Right lobe of liver (tissue), 6 donors: ENCODE measurements around the gene RPS6KA6. TPM values are rescaled to one million over a fixed set of nuclear protein-coding genes. Genes with fewer than 3 reads are reported as not detected.

Source experiments
- ATAC-seq, 4 donors: fragments of 200-7000 bp; cut with Tn5 transposase; one replicate each; pipeline ENCODE4 v1.9.1; 2020; ENCODE audit warnings: mild to moderate bottlenecking in 4 of 4, moderate library complexity in 4 of 4
- DNase-seq, 3 donors: peaks; one replicate each; pipeline ENCODE4 v3.0.0-alpha.2; 2020
- H3K27ac ChIP-seq, 3 donors: fragments of 200-600 bp; one replicate each; pipeline ENCODE4 v1.8.0; 2022
- H3K27me3 ChIP-seq, 2 donors: fragments of 200-600 bp; one replicate each; pipeline ENCODE4 v1.8.0; 2022
- H3K36me3 ChIP-seq, 4 donors: fragments of 200-600 bp; sonication (generic) in 1 of 4; one replicate each; pipeline versions ENCODE4 v1.5.1 to v1.8.0; 2017 to 2022; ENCODE audit warnings: control low read depth in 1 of 4
- H3K4me1 ChIP-seq, 4 donors: fragments of 200-600 bp; sonication (generic) in 1 of 4; one replicate each; pipeline versions ENCODE4 v1.5.1 to v1.8.0; 2017 to 2022; ENCODE audit warnings: control low read depth in 1 of 4
- H3K4me3 ChIP-seq, 3 donors: fragments of 200-600 bp; one replicate each; pipeline ENCODE4 v1.8.0; 2022
- H3K9me3 ChIP-seq, 4 donors: fragments of 200-600 bp; sonication (generic) in 1 of 4; one replicate each; pipeline versions ENCODE4 v1.5.1 to v1.8.0; 2017 to 2022; ENCODE audit warnings: control low read depth in 1 of 4
- CTCF ChIP-seq, 4 donors: fragments of 200-600 bp in 3 of 4; fragments of 450-650 bp in 1 of 4; IDR thresholded peaks; one replicate each; pipeline versions ENCODE4 v1.5.1 to v1.8.0; 2016 to 2022; ENCODE audit warnings: antibody characterized with exemption in 4 of 4, mild to moderate bottlenecking in 2 of 4
- POLR2A ChIP-seq: fragments of 450-650 bp; IDR thresholded peaks from one replicate; pipeline ENCODE4 v1.6.1; 2017; ENCODE audit warnings: antibody characterized with exemption, mild to moderate bottlenecking
- WGBS: methylation state at CpG from one replicate; pipeline ENCODE4 v1.1.6; 2018; ENCODE audit warnings: low coverage, low lambda C conversion rate; ENCODE audit not compliant: insufficient coverage; ENCODE audit errors: missing lambda C conversion rate; 5-methylcytosine and 5-hydroxymethylcytosine counted together
- intact Hi-C, 2 donors: fragments of 100-400 bp; cut with DNase I; formaldehyde crosslinking; loops; one replicate each; pipeline versions ENCODE4 v1.11.2 to v1.14.1; 2022
- microRNA-seq, 2 donors: library from miRNA; unstranded; fragments of <30 nt; microRNA quantifications; one replicate each; pipeline ENCODE4, GENCODE V29; 2019 to 2020
- small RNA-seq, 2 experiments: library from RNA; depleted of rRNA; stranded (forward); fragments of <200 nt; gene quantifications; one replicate each; pipeline ENCODE3, GENCODE V24; 2016
- total RNA-seq, 6 experiments: library from RNA; depleted of rRNA in 2 of 6; stranded (reverse); fragments of >200 nt in 2 of 6; fragmentation: NEBNext Ultra II Directional in 3 of 6; extraction: Animal tissue kit (Norgen Biotek cat#: 25700) in 3 of 6; gene quantifications; one replicate each; pipeline versions ENCODE4 v1.1.0 to v1.2.4, GENCODE V29; 2016 to 2023
- donor health status: DM: no; HTN: yes; CAD: no.
- donor health status: DM: no; HTN: no; CAD: no.
- donor health status: DM: no; HTN: no; CAD: no.
- donor health status: DM: no; HTN: yes; CAD: no.
- donor health status: DM: no; HTN: yes; CAD: no.

Gene RPS6KA6
- total RNA-seq, 6 experiments from 2014 or later, result 0.12 to 0.88 (median 0.68) TPM

GRCh38 chrX:84044051-84044450 is 143.9 kb downstream of the RPS6KA6 start:
- no peak overlapping the region for H3K4me3 ChIP-seq
- no peaks in the 10 kb centered on the region for H3K9me3 ChIP-seq
- no CpG with 5 or more reads among the region's 4 CpGs for WGBS
- no peaks in the 10 kb centered on the region for H3K4me1 ChIP-seq
- no peak overlapping the region for H3K27ac ChIP-seq
- H3K27me3 ChIP-seq, result no peaks in the 10 kb centered on the region
- intact Hi-C loops, result no loop called here
- no peak for ATAC-seq
- DNase-seq, result no peak
- no peaks in the 10 kb centered on the region for H3K36me3 ChIP-seq
- no peak for TF ChIP-seq CTCF (IDR thresholded peaks at IDR 0.05)
- TF ChIP-seq POLR2A, result no peak

Small RNA genes within 50 kb of the gene (microRNA-seq; reads per million reads assigned to microRNA genes)
- gene MIR548I4, result 0 reads per million in 2 donors

Small RNA genes within 50 kb of the gene (small RNA-seq; reads per million reads assigned to genes)
- 0 reads per million in 2 experiments for gene MIR548I4
